HCT116 (cell line): ENCODE data around the gene SFRP4. TPM values are rescaled to one million over a fixed set of nuclear protein-coding genes. Genes with fewer than 3 reads are reported as not detected.
"Not testable (repeated sequence)": the region's sequence is repeated elsewhere in the genome, so short reads cannot be mapped to it uniquely, and the experiment has no call there.

ENCODE experiments used
- ATAC-seq: fragments of 200-7000 bp; cut with Tn5 transposase; 2 replicates; pipeline ENCODE4 v1.9.1; 2020; ENCODE audit warnings: mild to moderate bottlenecking, moderate library complexity
- BruUV-seq: library from RNA; stranded (reverse); fragments of 400-500 nt; replicated peaks from 2 replicates; lab custom pipeline; 2021; lab: Mats Ljungman, UMichigan
- CTCF ChIA-PET: fragments of 300-600 bp; sonication (Branson Sonifier 250); formaldehyde crosslinking; loops from one replicate; lab custom pipeline; 2021; ENCODE audit warnings: antibody characterized with exemption; lab: Charles Lee
- POLR2A ChIA-PET: fragments of 300-600, 350-600 bp; sonication (Branson Sonifier 250); formaldehyde crosslinking; loops from one replicate; lab custom pipeline; 2021; ENCODE audit warnings: antibody characterized with exemption; lab: Charles Lee
- RAD21 ChIA-PET, 2 experiments: fragments of 300-600 bp; sonication (Branson Sonifier 250); formaldehyde crosslinking; loops; one replicate each; lab custom pipeline; 2023; ENCODE audit warnings: low total read pairs in 2 of 2; ENCODE audit not compliant: uncharacterized antibody in 2 of 2, unreplicated experiment in 2 of 2, low non-redundant PET in 1 of 2; lab: Charles Lee
- DNase-seq: peaks from one replicate; pipeline ENCODE4 v3.0.0-alpha.2; 2010; ENCODE audit warnings: low read depth, low spot score
- H2AFZ ChIP-seq: fragments of 200-600 bp; shearing (Covaris generic), sonication (generic); 2 replicates; pipeline ENCODE4 v1.6.1; 2017; ENCODE audit warnings: low read depth, mixed run types, mixed read lengths, antibody characterized with exemption, low read length; ENCODE audit not compliant: poor library complexity, severe bottlenecking
- H3K27ac ChIP-seq: 2 replicates; pipeline ENCODE4 v1.5.1; 2012; ENCODE audit warnings: low read depth, low read length
- H3K27me3 ChIP-seq: fragments of 200-600 bp; sonication (generic); 2 replicates; pipeline ENCODE4 v1.6.1; 2016; ENCODE audit warnings: mixed run types, low read length, mixed read lengths; ENCODE audit not compliant: insufficient read depth
- H3K36me3 ChIP-seq, 2 experiments: fragments of 200-500 bp in 1 of 2; fragments of 200-600 bp in 1 of 2; sonication (Bioruptor generic) in 1 of 2; sonication (generic) in 1 of 2; 2 replicates each; pipeline versions ENCODE4 v1.5.1 to v1.6.1; 2014 to 2016; ENCODE audit warnings: low read length in 2 of 2, inconsistent platforms in 1 of 2, mixed read lengths in 1 of 2, mixed run types in 1 of 2; ENCODE audit not compliant: insufficient read depth in 2 of 2, control insufficient read depth in 1 of 2
- H3K4me1 ChIP-seq, 2 experiments: fragments of 200-600 bp in 1 of 2; sonication (generic) in 1 of 2; 2 replicates each; pipeline versions ENCODE4 v1.5.1 to v1.6.1; 2012 to 2017; ENCODE audit warnings: low read length in 2 of 2, inconsistent platforms in 1 of 2, mild to moderate bottlenecking in 1 of 2, mixed read lengths in 1 of 2, mixed run types in 1 of 2, moderate library complexity in 1 of 2; ENCODE audit not compliant: insufficient read depth in 2 of 2, control insufficient read depth in 1 of 2
- H3K4me2 ChIP-seq: fragments of 200-600 bp; sonication (generic); 2 replicates; pipeline ENCODE4 v1.6.1; 2017; ENCODE audit warnings: mixed run types, low read length, mixed read lengths
- H3K4me3 ChIP-seq, 2 experiments: fragments of 200-600 bp in 1 of 2; sonication (generic) in 1 of 2; replicated peaks in 1 of 2; 2 replicates each; pipeline ENCODE4 v1.5.1; 2011 to 2016; ENCODE audit warnings: low read length in 2 of 2, control low read depth in 1 of 2, low read depth in 1 of 2, mild to moderate bottlenecking in 1 of 2, mixed read lengths in 1 of 2, mixed run types in 1 of 2
- H3K79me2 ChIP-seq: fragments of 200-600 bp; sonication (generic); 2 replicates; pipeline ENCODE4 v1.6.1; 2017; ENCODE audit warnings: mild to moderate bottlenecking, mixed run types, low read length, moderate library complexity, mixed read lengths; ENCODE audit not compliant: insufficient read depth
- H3K9ac ChIP-seq: fragments of 200-600 bp; sonication (generic); 2 replicates; pipeline ENCODE4 v1.6.1; 2016; ENCODE audit warnings: low read length, mixed read lengths
- H3K9me2 ChIP-seq: fragments of 200-600 bp; sonication (generic), shearing (Covaris generic); 2 replicates; pipeline ENCODE4 v1.6.1; 2017; ENCODE audit warnings: mixed run types, mild to moderate bottlenecking, moderate library complexity; ENCODE audit not compliant: insufficient read depth
- H3K9me3 ChIP-seq, 2 experiments: fragments of 200-500 bp in 1 of 2; fragments of 200-600 bp in 1 of 2; sonication (Bioruptor generic) in 1 of 2; sonication (generic) in 1 of 2; 2 replicates each; pipeline ENCODE4 v1.6.1; 2014 to 2017; ENCODE audit warnings: low read length in 2 of 2, mixed read lengths in 2 of 2, inconsistent platforms in 1 of 2, low read depth in 1 of 2, mild to moderate bottlenecking in 1 of 2, mixed run types in 1 of 2, moderate library complexity in 1 of 2; ENCODE audit not compliant: control insufficient read depth in 1 of 2, insufficient read depth in 1 of 2
- H4K20me1 ChIP-seq: fragments of 200-600 bp; sonication (generic), shearing (Covaris generic); 2 replicates; pipeline ENCODE4 v1.6.1; 2017; ENCODE audit warnings: mixed run types, mild to moderate bottlenecking, moderate library complexity; ENCODE audit not compliant: insufficient read depth
- CTCF ChIP-seq, 3 experiments: fragments of 200-600 bp in 1 of 3; sonication (generic) in 1 of 3; IDR thresholded peaks in 2 of 3; conservative IDR thresholded peaks in 1 of 3; 2 replicates each; pipeline ENCODE4 v1.5.1; 2012 to 2017; ENCODE audit warnings: low read depth in 2 of 3, low read length in 2 of 3, antibody characterized with exemption in 1 of 3, borderline replicate concordance in 1 of 3, control low read depth in 1 of 3, mild to moderate bottlenecking in 1 of 3, mixed read lengths in 1 of 3, mixed run types in 1 of 3, moderate library complexity in 1 of 3; ENCODE audit not compliant: insufficient read depth in 1 of 3
- EZH2phosphoT487 ChIP-seq: fragments of 200-600 bp; IDR thresholded peaks from 2 replicates; pipeline ENCODE4 v1.6.1; 2018; ENCODE audit warnings: antibody characterized with exemption, borderline replicate concordance
- FOSL1 ChIP-seq: IDR thresholded peaks from 2 replicates; pipeline ENCODE4 v1.6.1; 2012; ENCODE audit warnings: low read depth
- MAX ChIP-seq: IDR thresholded peaks from 2 replicates; pipeline ENCODE4 v1.6.1; 2012
- POLR2AphosphoS5 ChIP-seq: IDR thresholded peaks from 2 replicates; pipeline ENCODE4 v1.6.1; 2011; ENCODE audit warnings: mild to moderate bottlenecking, low read depth, low read length, moderate library complexity
- SIN3A ChIP-seq: IDR thresholded peaks from 2 replicates; pipeline ENCODE4 v1.6.1; 2012; ENCODE audit warnings: low read depth
- SP1 ChIP-seq: IDR thresholded peaks from 2 replicates; pipeline ENCODE4 v1.6.1; 2012; ENCODE audit warnings: low read depth
- TCF7L2 ChIP-seq: IDR thresholded peaks from 2 replicates; pipeline ENCODE4 v1.7.0; 2011; ENCODE audit warnings: borderline replicate concordance, inconsistent platforms; ENCODE audit not compliant: insufficient read depth, insufficient read length; ENCODE audit errors: extremely low read depth
- ZNF274 ChIP-seq: fragments of 200-500 bp; sonication (Bioruptor generic); IDR thresholded peaks from 2 replicates; pipeline ENCODE4 v1.6.1; 2014; ENCODE audit warnings: mild to moderate bottlenecking, low read depth, low read length, inconsistent platforms
- intact Hi-C: fragments of 100-400 bp; cut with micrococcal nuclease; formaldehyde crosslinking; loops from 2 replicates; pipeline ENCODE4 v1.10.0; 2022
- total RNA-seq: library from RNA; stranded (reverse); gene quantifications from one replicate; pipeline ENCODE4 v1.2.1, GENCODE V29; 2021; ENCODE audit not compliant: unreplicated experiment
- TF ChIP-seq, protein P1 (sequence below): IDR thresholded peaks from 2 replicates; pipeline ENCODE4 v1.6.1; 2011; ENCODE audit warnings: mild to moderate bottlenecking, low read length, moderate library complexity; ENCODE audit not compliant: insufficient replicate concordance; ENCODE audit errors: extremely low read depth
- TF ChIP-seq, protein P2 (sequence below): IDR thresholded peaks from 2 replicates; pipeline ENCODE4 v1.6.1; 2012; ENCODE audit warnings: low read depth

The SFRP4 gene
- total RNA-seq, 1 experiment from 2014 or later = 0.25 TPM

- H3K4me3 ChIP-seq, H3K9ac ChIP-seq, H3K79me2 ChIP-seq, CTCF ChIA-PET, H3K36me3 ChIP-seq, H3K4me2 ChIP-seq, H3K27ac ChIP-seq, H3K27me3 ChIP-seq, H3K9me3 ChIP-seq, H3K4me1 ChIP-seq, POLR2A ChIA-PET, H4K20me1 ChIP-seq, H2AFZ ChIP-seq, BruUV-seq, RAD21 ChIA-PET, ATAC-seq, DNase-seq, intact Hi-C loops, H3K9me2 ChIP-seq: not testable (repeated sequence)
Observed at GRCh38 chr7:37954217-37954616, 37.6 kb upstream of the SFRP4 start.

DNA sequence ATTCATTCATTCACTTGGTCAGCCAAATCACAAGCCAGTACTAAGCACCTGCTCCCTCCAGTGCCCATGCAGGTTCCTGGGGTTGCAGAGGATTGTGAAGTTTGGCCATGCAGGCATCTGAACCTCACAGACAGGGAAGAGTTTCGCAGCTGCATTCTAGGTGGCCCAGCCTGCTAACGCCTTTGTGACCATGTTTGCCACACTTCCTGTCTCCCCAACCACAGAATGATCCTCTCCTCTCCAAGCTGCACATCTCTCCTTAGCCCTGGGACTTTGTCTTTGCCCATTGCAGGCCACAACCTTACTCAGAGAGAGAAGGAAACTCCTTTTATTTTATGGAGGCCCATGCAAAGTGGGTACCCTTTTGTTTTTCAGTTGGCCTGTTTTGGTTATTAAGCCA lies 35.6 kb upstream of the SFRP4 start:
- Histone ChIP-seq H3K4me1 (no peaks in the 10 kb centered on the region), H2AFZ (no peak overlapping the region), H3K4me2 (no peak overlapping the region), H3K27me3 (no peaks in the 10 kb centered on the region), H3K9me3 (no peaks in the 10 kb centered on the region), H3K4me3 (no peak overlapping the region), H3K9me2 (no peaks in the 10 kb centered on the region), H3K79me2 (peaks cover 5% of the 10 kb centered on the region; the same call in 1 of the 2 replicates), H3K36me3 (no peaks in the 10 kb centered on the region), H4K20me1 (no peaks in the 10 kb centered on the region), H3K27ac (no peak overlapping the region), H3K9ac (no peak overlapping the region)
- ChIA-PET POLR2A (no interaction called here), CTCF (no interaction called here), RAD21 (no interaction called here)
- ATAC-seq (no peak), DNase-seq (no peak)
- TF ChIP-seq FOSL1 = no peak
- TF ChIP-seq, protein P1, sequence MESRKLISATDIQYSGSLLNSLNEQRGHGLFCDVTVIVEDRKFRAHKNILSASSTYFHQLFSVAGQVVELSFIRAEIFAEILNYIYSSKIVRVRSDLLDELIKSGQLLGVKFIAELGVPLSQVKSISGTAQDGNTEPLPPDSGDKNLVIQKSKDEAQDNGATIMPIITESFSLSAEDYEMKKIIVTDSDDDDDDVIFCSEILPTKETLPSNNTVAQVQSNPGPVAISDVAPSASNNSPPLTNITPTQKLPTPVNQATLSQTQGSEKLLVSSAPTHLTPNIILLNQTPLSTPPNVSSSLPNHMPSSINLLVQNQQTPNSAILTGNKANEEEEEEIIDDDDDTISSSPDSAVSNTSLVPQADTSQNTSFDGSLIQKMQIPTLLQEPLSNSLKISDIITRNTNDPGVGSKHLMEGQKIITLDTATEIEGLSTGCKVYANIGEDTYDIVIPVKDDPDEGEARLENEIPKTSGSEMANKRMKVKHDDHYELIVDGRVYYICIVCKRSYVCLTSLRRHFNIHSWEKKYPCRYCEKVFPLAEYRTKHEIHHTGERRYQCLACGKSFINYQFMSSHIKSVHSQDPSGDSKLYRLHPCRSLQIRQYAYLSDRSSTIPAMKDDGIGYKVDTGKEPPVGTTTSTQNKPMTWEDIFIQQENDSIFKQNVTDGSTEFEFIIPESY = no peak
- TF ChIP-seq ZNF274 = no peak
- TF ChIP-seq CTCF (IDR thresholded peaks at IDR 0.05 in 2 of 3, conservative IDR thresholded peaks at IDR 0.05 in 1 of 3; ENCODE audit: borderline replicate concordance in 1 of 3, insufficient read depth in 1 of 3, low read depth in 2 of 3, low read length in 2 of 3) = no peak
- no peak for TF ChIP-seq SP1
- TF ChIP-seq SIN3A = no peak
- no peak for TF ChIP-seq TCF7L2
- TF ChIP-seq MAX = no peak
- TF ChIP-seq EZH2phosphoT487 = no peak
- TF ChIP-seq, protein P2, sequence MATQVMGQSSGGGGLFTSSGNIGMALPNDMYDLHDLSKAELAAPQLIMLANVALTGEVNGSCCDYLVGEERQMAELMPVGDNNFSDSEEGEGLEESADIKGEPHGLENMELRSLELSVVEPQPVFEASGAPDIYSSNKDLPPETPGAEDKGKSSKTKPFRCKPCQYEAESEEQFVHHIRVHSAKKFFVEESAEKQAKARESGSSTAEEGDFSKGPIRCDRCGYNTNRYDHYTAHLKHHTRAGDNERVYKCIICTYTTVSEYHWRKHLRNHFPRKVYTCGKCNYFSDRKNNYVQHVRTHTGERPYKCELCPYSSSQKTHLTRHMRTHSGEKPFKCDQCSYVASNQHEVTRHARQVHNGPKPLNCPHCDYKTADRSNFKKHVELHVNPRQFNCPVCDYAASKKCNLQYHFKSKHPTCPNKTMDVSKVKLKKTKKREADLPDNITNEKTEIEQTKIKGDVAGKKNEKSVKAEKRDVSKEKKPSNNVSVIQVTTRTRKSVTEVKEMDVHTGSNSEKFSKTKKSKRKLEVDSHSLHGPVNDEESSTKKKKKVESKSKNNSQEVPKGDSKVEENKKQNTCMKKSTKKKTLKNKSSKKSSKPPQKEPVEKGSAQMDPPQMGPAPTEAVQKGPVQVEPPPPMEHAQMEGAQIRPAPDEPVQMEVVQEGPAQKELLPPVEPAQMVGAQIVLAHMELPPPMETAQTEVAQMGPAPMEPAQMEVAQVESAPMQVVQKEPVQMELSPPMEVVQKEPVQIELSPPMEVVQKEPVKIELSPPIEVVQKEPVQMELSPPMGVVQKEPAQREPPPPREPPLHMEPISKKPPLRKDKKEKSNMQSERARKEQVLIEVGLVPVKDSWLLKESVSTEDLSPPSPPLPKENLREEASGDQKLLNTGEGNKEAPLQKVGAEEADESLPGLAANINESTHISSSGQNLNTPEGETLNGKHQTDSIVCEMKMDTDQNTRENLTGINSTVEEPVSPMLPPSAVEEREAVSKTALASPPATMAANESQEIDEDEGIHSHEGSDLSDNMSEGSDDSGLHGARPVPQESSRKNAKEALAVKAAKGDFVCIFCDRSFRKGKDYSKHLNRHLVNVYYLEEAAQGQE = no peak
- TF ChIP-seq POLR2AphosphoS5 = no peak
- BruUV-seq = no TSS peak
- intact Hi-C loops = no loop called here
